SU-DHL-6 (cell line): ENCODE results near the gene SETD1B.

Source experiments
- H2AFZ ChIP-seq: fragments of 200-600 bp; sonication (generic); 2 replicates; pipeline ENCODE4 v1.6.1; 2014; ENCODE audit warnings: low read depth, mild to moderate bottlenecking, moderate library complexity, mixed read lengths, antibody characterized with exemption, low read length; ENCODE audit not compliant: severe bottlenecking
- H3F3A ChIP-seq: fragments of 200-600 bp; shearing (Covaris generic); 2 replicates; pipeline ENCODE4 v1.6.0; 2016; ENCODE audit warnings: antibody characterized with exemption, mild to moderate bottlenecking; ENCODE audit not compliant: insufficient read depth
- H3K27ac ChIP-seq: fragments of 200-600 bp; sonication (generic); 2 replicates; pipeline ENCODE4 v1.5.1; 2016; ENCODE audit warnings: low read depth, mild to moderate bottlenecking, low read length, moderate library complexity, mixed read lengths
- H3K27me3 ChIP-seq: fragments of 200-600 bp; sonication (generic), shearing (Covaris generic); 2 replicates; pipeline ENCODE4 v1.6.0; 2014; ENCODE audit warnings: mild to moderate bottlenecking, low read length
- H3K36me3 ChIP-seq: fragments of 200-600 bp; sonication (generic); 2 replicates; pipeline ENCODE4 v1.6.1; 2014; ENCODE audit warnings: mild to moderate bottlenecking, low read length, mixed read lengths
- H3K4me2 ChIP-seq: fragments of 300-600, 200-600 bp; shearing (Covaris generic), sonication (generic); 2 replicates; pipeline ENCODE4 v1.6.0; 2014; ENCODE audit warnings: low read length, low read depth, mild to moderate bottlenecking; ENCODE audit not compliant: poor library complexity, severe bottlenecking
- H3K4me3 ChIP-seq: fragments of 200-600 bp; sonication (generic); 2 replicates; pipeline ENCODE4 v1.5.1; 2014; ENCODE audit warnings: antibody characterized with exemption, low read length, mild to moderate bottlenecking, mixed read lengths; ENCODE audit not compliant: insufficient read depth, poor library complexity, severe bottlenecking
- H3K79me2 ChIP-seq: fragments of 200-600 bp; sonication (generic); 2 replicates; pipeline ENCODE4 v1.6.1; 2014; ENCODE audit warnings: mild to moderate bottlenecking, low read length, moderate library complexity; ENCODE audit not compliant: insufficient read depth
- H3K9ac ChIP-seq: fragments of 200-600 bp; sonication (generic); 2 replicates; pipeline ENCODE4 v1.7.0; 2014; ENCODE audit warnings: mild to moderate bottlenecking, low read length
- H3K9me2 ChIP-seq: fragments of 200-600 bp; sonication (generic); replicated peaks from 2 replicates; pipeline ENCODE4 v1.6.1; 2014; ENCODE audit warnings: low read length; ENCODE audit not compliant: insufficient read depth
- H3K9me3 ChIP-seq: fragments of 200-600 bp; sonication (generic); 2 replicates; pipeline ENCODE4 v1.6.1; 2014; ENCODE audit warnings: low read length, mixed read lengths; ENCODE audit not compliant: insufficient read depth
- H4K20me1 ChIP-seq: fragments of 200-600 bp; sonication (generic); 2 replicates; pipeline ENCODE4 v1.6.1; 2014; ENCODE audit warnings: low read depth, mild to moderate bottlenecking, antibody characterized with exemption, low read length, moderate library complexity, mixed read lengths
- CTCF ChIP-seq: fragments of 200-600 bp; sonication (generic); IDR thresholded peaks from one replicate; pipeline ENCODE4 v1.5.1; 2017; ENCODE audit warnings: antibody characterized with exemption, mild to moderate bottlenecking, low read length, moderate library complexity; ENCODE audit not compliant: insufficient read depth, poor library complexity, severe bottlenecking
- EZH2phosphoT487 ChIP-seq: fragments of 200-600 bp; sonication (generic), shearing (Covaris generic); conservative IDR thresholded peaks from 2 replicates; pipeline ENCODE4 v1.6.1; 2018; ENCODE audit warnings: mild to moderate bottlenecking, antibody characterized with exemption, low read length, moderate library complexity, mixed read lengths

SETD1B gene

GRCh38 chr12:121857322-121858246, 53.8 kb downstream of the SETD1B start:
- no peak overlapping the region for H3K4me2 ChIP-seq
- H3K9ac ChIP-seq, result no peak overlapping the region
- no peak overlapping the region for H3K27ac ChIP-seq

DNA sequence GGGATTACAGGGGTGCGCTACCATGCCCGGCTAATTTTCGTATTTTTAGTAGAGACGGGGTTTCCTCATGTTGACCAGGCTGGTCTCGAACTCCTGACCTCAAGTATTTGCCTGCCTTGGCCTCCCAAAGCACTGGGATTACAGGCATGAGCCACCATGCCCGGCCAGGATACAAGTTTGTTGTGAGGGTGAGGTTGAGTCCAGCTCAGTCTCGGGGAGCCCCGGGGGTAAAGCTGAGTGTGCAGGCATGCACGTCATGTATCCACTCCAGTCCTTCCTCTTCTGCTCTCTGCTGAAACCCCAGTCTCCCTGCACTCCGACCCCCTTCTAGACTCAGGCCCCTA, 54.5 kb downstream of the SETD1B start:
- Histone ChIP-seq H3K27me3 (no peaks in the 10 kb centered on the region), H2AFZ (no peak overlapping the region), H3K9ac (no peak overlapping the region), H3K4me2 (no peak overlapping the region), H3K9me3 (no peaks in the 10 kb centered on the region), H3K4me3 (no peak overlapping the region), H4K20me1 (no peaks in the 10 kb centered on the region), H3K36me3 (no peaks in the 10 kb centered on the region), H3K27ac (no peak overlapping the region), H3K9me2 (no peaks in the 10 kb centered on the region), H3F3A (0 out of 2 replicates have a peak, but pooled peaks cover 4% of the 10 kb centered on the region), H3K79me2 (no peaks in the 10 kb centered on the region)
- no peak for TF ChIP-seq EZH2phosphoT487
- no peak for TF ChIP-seq CTCF

More at GRCh38 chr12:121857322-121858246, 53.8 kb downstream of the SETD1B start:
- H3K9me3 ChIP-seq, result no peaks in the 10 kb centered on the region
- no peaks in the 10 kb centered on the region for H4K20me1 ChIP-seq
- H3K4me3 ChIP-seq, result no peak overlapping the region
- TF ChIP-seq CTCF (no peak), EZH2phosphoT487 (no peak)
- no peaks in the 10 kb centered on the region for H3K27me3 ChIP-seq
- no peak overlapping the region for H2AFZ ChIP-seq
- H3K79me2 ChIP-seq, result no peaks in the 10 kb centered on the region
- H3K36me3 ChIP-seq, result no peaks in the 10 kb centered on the region
- H3F3A ChIP-seq, result 0 out of 2 replicates have a peak, but pooled peaks cover 4% of the 10 kb centered on the region
- no peaks in the 10 kb centered on the region for H3K9me2 ChIP-seq

- Histone ChIP-seq H3K79me2 (no peaks in the 10 kb centered on the region), H3F3A (0 out of 2 replicates have a peak, but pooled peaks cover 4% of the 10 kb centered on the region), H4K20me1 (no peaks in the 10 kb centered on the region), H3K9me3 (no peaks in the 10 kb centered on the region), H3K9ac (no peak within 1 kb of the TSS), H3K4me2 (no peak within 1 kb of the TSS), H3K36me3 (no peaks in the 10 kb centered on the region), H2AFZ (no peak within 1 kb of the TSS), H3K4me3 (no peak within 1 kb of the TSS), H3K27ac (no peak within 1 kb of the TSS), H3K9me2 (no peaks in the 10 kb centered on the region), H3K27me3 (no peaks in the 10 kb centered on the region)
- no peak for TF ChIP-seq CTCF
- no peak for TF ChIP-seq EZH2phosphoT487
Measured at GRCh38 chr12:121858662-121859572, 55.1 kb downstream of the SETD1B start, which contains the start of gene HPD. TSS of gene HPD (minus strand) at chr12:121858859. CDS start at chr12:121858823, 36 bp downstream.
